ENCODE data around the gene MTUS2.

DNA sequence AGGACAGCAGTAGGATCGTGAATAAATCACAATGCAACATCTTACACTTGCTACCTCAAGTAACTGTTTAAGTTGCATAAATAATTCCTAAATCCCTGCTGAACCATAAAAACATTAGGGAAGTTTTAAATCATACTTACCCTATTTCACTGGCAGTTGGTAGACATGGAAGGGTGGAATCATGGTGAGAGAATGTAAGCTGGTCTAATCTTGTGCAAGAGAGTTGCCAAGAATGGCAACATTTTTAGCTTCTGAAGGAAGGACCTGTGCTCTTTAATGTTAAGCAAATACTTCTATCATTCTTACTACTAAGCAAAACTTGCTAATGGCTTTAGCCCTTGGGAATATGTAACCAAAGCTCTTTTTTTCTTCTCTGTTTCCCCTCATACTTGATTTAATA lies 46.8 kb downstream of the MTUS2 start:
- TF ChIP-seq POLR2A (IDR thresholded peaks at IDR 0.05) (no peak), CTCF (IDR thresholded peaks at IDR 0.05) (no peak), EP300 (IDR thresholded peaks at IDR 0.05; ENCODE audit: low read depth) (no peak)
